NCI-H2029 (cell line): ENCODE measurements around the gene DISC1.
"Not testable (repeated sequence)": the region's sequence is repeated elsewhere in the genome, so short reads cannot be mapped to it uniquely, and the experiment has no call there.

Source experiments
- DNase-seq: peaks from one replicate; lab custom pipeline; 2025; lab: John Stamatoyannopoulos, UW

DISC1 gene

DNA sequence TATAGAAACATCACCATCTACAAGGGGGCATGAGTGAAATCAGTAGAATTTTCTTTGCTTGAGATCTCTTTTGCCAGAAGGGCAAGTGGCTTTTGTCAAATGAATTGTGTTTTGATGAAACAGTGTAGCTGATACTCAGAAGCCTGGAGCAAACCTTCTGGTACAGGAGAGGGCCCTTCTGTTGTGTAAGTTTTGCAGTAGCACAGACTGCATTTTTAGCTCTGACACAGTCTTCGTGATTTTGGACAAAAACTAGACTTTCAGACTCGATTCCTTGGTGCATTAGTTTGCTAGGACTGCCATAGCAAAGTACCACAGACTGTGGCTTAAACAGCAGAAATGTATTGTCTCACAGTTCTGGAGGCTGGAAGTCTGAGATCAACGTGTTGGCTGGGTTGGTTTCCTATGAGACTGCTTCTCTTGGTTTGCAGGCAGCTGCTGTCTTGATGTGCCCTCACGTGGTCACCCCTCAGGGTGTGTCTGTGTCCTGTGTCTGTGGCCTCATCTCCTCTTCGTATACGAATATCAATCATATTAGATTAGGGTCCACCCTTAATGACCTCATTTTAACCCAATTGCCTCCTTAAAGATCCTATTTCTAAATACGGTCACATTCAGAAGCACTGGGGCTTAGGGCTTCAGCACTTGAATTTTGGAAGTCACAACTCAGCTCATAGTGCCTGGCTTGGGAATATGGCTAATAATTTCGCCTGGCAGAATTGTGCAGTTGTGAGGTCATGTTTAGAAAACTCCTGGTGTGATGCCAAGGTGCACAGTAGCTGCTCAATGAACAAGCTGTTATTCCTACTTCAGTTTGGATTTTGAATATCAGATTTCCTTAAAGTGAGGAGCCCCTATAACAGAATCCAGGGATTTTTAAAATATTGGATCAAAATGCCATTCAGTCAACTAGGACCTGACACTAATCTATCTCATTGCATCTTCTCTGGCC lies 21.2 kb upstream of the DISC1 start:
- no peak for DNase-seq

DNA sequence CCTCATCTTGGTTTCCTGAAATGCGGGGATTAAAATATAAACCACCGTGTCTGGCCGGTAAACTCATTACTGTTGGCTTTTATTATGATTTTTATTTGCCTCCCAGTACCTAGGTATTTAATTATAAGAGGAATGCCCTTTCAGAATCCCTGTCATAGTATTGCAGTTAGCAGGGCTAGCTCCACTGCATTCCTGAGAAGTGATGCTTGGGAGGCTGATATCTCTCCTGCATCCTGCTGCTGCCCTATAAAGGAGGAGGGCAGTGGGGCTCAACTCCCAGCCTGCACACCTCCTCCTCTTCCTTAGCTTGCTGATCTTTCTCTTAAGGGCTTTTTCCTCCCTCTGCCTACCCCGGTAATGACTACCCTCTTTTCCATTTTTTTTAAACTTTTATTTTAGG lies 19.9 kb upstream of the DISC1 start:
- DNase-seq = no peak

DNA sequence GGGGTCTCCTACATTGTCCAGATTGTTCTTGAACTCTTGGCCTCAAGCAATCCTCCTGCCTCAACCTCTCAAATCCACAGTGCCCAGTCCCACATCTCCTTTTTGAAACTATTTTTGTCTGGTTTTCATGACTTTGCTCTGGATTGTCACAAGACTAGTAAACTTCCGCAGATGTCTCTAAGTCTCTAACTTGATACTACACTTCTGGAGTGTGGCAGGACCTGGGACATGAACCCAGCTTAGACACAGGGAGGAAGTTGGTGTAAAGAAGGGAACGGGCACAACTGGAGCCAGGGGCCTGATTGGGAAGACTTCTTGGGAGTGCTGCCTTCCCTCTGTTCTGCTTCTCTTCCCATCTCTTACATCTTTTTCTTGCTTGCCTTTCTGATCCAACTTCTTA lies 16.2 kb upstream of the DISC1 start:
- DNase-seq = no peak

DNA sequence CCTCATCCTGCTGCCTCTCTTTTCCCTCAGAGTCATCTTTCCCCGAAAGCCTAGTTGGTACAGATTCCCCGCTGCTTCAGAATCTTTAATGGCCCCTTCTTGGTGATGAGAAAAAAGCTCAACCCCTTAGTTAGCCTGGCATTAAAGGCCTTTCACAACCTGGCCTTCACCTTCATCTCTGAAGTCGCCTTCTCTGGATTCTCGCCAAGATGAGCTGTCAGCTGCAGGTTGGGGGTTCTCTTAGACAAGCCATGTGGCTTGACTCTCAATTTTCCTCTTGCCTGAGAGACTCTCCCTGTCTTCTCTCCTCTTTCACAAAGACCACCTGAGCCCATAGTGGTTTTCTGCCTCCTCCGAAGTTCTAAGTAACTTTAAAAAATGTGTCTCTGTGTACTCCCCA lies 15.5 kb upstream of the DISC1 start:
- DNase-seq = no peak

DNA sequence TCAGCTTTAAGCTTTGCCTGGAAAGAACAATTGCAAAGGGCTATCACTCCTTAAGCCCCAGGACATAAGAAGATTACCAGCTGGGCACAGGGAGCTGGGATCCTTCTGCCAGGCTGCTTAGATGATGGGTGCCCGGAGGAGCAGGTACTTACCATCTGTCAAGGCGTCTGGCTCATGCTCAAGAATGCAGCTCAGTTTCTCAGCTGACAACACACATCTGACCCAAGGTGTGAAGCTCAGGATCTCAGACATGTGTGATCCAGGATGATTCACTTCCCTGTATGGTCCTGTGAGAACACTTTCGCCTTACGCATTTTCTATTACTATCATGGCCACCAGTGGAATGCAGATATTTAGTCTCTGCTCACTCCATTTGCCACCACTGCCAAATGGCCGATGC lies 14.7 kb upstream of the DISC1 start:
- no peak for DNase-seq

DNA sequence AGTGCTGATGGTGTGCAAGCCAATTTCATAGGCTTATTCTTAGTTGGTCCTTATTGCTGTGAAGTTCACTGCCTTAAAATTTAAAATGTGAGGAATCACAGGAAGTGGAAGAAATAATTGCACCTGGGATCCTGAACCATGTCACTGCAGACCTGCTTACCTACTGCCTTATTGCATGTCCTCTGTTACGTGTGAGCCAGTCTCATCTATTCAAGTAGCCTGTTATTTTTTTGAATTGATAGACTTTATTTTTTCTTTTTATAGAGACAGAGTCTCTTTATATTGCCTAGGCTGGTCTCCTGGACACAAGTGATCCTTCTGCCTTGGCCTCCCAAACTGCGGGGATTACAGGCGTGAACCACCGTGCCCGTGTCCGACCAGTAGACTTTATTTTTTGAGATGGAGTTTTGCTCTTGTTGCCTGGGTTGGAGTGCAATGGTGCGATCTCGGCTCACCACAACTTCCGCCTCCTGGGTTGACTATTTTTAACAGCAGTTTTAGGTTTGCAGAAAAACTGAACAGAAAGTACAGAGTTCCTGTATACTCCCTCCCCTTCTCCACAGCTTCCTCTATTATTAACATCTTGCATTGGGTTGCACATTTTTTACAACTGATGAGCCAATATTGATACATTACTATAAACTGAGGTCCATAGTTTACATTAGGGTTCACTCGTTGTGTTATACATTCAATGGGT lies 14.0 kb upstream of the DISC1 start:
- no peak for DNase-seq

DNA sequence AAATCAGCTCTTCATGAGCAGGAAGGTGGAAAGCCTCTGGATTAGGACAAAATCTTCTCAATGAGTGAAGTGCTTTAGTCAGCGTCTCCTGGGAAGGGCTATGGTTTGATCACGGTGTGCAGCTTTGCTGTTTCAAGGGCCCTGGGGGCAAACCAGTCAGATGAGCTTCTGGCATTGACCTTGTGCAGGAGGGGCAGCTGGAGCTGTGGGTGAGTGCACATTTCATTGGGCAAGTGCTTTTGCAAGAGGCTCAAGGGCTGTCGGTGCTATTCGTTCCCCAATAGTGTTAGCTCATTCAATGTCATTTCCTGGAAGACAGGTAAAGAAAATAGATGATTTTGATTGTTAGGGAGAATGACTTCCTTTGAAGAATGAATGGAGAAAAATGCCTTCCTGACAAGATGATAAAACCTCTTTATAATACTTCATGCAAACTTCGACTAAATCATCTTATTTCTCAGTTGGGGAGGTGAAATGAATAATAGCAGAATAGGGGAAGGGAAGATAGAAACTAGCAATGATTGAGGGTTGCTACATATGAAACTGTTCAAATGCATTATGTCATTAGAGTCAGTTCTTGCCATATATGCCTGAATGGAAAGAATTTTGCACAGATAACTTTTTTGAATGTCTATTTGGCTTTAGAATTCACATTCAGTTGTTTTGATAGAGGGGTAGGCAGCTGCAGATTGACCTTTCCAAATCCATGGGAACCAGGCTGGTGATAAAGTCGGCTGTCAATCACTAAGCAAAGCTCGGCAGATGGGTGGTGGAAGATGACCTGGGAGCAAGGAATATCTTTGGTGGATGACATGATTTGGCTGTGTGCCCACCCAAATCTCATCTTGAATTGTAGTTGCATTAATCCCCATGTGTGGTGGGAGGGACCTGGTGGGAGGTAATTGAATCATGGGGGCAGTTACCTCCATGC lies 12.9 kb upstream of the DISC1 start:
- DNase-seq = no peak

DNA sequence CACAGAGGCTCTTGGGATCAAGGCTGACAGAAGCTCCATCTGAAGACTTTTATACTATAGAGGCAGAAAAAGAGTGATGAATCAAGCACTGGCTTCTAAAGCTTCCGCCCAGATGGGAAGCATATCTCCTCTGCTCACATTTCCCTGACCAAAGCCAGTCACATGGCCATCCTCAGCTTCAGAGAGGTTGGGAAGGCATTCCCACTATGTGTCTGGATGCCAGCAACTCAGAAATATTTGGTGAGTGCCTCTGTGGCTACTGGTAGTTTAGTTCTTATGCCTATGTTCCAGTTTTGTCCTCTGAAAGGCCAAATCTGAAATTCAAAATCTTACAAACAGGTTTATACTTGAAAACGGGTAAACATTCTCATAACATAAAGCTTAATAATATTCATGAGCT lies 9.9 kb upstream of the DISC1 start:
- no peak for DNase-seq

DNA sequence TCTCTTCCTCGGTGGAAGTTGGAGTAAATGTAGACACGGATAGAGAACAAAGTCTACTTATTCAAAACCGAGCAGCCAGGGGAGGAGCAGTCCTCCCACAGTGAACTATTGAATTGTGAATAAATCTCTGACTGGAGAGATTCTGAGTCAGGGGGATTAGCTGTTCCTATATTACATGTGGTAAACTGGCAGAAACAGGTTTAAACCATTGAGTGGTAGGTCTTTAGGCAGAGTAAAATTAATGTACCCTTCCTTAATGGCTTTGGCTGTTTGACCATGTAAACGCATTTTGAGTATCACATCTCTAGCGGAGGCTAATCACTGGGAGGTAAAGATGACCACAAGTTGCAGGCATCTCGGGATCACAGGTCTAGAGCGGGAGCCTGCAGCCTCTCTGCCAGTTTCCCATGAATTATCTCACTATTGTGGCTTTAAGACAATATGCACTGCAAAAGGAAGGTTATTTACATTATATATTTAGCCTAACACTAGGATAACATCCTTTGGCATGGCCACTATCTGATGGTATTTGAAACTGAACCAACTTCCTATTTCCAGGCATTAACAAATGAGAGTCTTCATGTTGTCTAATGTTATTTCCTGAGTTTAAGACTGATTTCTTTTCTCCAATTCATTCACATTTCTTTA lies 7.9 kb upstream of the DISC1 start:
- DNase-seq = no peak

DNA sequence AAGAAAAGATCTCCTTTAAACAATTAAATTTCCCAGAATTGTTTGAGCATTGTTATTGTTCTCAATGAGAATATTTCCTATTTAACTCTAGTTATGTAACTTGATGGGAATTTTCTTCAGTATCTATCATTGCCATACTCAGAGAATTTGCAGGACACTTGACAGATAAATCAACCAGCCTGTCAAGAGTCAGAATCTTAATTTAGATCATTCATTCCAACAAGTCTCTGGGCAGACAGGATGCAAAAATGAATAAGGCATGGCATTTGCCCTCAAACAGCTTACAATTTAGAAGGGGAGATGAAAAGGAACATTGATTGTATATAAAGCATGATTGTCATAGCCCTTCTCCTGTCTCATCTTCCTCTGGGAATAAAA lies 7.3 kb upstream of the DISC1 start:
- DNase-seq = no peak

DNA sequence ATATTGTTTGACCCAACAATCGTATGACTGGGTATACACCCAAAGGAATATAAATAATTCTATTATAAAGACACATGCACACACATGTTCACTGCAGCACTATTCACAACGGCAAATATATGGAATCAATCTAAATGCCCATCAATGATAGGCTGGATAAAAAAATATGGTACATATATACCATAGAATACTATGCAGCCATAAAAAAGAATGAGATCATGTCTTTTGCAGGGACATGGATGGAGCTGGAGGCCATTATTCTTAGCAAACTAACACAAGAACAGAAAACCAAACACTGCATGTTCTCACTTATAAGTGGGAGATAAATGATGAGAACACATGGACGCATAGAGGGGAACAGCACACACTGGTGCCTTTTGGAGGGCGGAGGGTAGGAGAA lies 1.5 kb upstream of the DISC1 start:
- not testable (repeated sequence) for DNase-seq

DNA sequence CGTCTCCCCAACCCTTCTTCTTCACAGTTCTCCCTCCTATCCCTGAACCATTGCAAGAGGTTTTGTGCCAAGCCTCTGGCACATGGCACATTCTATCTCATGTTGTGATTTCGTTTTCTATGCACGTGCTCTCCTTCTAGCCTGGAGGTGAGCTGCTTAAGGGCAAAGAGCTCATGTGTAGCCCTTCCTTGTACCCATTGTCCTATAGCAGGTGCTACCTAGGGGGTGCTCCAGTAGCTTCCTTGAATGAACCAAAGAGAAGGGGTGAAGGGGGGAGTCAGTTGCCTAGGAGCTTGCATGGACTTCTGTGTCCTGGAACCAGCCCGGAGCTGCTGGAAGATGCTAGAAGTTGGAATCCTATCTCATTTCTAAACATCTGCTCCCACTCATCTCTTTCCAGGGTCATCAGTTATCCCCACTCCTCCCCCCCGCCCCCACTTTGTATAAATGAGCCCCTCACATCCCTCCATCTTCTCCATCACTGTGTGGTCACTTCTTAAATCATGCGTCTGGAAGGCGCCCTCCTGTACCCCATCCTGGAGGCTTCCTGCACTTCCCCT lies 535 bp upstream of the DISC1 start:
- no peak for DNase-seq

DNA sequence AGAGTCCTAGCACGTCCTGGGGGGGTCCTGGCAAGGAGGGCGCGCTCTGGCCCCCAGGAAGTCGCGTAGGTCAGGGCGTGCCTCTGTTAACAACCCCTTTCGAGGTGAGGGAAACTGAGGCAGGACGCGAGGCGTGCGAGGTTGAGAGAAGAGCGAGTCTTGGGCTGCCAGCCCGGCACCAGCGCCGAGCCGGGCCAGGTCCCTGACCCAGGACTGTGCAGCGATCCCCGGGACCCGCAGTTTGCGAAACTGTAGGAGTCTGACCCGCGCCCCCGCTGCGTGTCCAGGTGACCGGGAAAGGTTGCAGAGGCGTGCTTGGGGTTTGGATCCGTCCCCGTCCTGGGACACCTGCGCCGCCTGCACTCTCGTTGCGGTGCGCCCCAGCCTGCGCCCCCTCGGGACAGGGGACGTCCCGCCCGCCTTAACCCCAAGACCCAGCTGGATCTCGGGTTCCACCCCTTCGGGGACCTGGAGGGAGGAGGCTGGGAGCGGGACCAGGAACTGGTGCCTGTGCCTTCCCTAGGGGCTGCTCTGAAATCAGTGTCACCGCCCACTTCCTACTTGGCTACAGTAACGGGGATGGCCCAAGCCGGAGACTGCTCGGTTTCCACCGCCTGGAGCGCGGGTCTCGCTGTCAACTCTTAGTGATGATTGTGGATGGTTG lies 493 bp downstream of the DISC1 start:
- DNase-seq = no peak

DNA sequence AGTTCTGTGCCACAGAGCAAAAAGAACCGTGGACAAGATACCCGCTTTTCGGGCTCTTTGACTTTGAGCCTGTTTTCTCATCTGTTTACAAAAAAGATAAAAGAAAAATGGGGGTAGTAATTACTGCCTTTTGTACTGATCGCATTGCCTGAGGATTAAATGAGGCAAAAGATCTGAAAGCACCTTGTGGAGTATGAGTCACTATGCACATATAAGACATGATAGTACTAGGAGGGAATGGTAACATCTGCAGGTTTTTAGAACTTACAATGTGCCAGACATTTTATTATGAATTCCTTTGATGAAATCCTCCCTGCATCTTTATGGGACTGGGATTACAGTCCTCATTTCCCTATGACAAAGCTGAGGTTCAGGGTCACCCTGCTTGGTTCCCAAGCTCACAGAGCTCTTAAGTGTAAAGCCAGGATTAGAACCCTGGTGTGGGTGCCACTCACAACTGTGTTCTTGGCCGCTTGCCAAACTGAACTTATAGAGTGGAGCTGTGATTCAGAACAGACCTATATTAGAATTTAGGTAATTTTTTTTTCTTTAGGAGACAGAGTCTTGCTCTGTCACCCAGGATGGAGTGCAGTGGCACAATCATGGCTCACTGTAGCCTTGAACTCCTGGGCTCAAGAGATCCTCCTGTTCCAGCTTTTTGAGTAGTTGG lies 1.8 kb downstream of the DISC1 start:
- DNase-seq = no peak

DNA sequence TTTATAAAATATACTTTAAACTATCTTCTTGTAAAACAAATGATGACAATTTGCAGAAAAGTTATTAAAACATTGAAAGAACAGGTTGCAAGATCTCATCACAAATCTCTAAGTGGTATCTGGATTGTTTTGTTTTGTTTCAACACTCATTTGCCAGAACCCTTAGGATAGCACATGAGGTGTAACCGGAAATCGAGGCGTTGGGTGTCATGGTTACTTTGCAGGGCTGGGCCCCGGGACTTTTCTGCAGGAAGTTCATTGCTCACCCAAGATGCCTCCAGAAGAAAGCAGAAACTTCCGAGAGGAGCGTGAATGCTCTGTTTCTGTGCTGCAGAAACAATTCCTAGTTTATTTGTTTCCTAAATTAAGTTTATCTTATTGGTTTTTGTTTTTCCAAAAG lies 2.5 kb downstream of the DISC1 start:
- DNase-seq = no peak

DNA sequence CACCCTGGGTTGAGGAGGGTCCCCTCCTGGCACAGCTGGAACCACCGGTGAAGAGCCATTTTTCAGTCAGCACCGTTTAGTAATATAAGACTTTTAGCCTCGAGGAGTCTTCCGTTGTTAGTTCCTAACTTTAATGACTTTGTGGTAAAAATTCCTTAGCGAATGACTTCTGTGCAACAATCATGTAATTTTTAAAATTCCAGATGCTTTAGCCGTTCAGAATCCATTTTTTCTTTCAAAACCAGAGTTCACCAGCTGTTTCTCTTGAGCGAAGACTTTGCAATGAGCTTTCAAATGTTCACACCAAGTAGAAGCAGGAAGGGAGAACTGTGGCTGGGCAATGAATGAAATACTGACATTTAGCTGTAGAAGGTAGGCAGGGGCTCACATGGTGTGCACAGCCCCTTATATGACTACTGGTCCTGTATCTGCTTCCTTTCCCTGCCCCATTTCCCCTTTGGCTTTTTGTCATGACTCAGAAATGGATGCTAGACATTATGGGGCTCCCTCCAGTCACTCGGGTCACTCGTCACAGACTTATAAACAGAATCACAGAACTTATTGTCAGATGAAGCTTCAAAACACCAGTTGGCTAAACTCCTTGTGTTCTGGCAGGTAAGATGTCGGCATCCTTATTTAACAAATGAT lies 4.1 kb downstream of the DISC1 start:
- no peak for DNase-seq

DNA sequence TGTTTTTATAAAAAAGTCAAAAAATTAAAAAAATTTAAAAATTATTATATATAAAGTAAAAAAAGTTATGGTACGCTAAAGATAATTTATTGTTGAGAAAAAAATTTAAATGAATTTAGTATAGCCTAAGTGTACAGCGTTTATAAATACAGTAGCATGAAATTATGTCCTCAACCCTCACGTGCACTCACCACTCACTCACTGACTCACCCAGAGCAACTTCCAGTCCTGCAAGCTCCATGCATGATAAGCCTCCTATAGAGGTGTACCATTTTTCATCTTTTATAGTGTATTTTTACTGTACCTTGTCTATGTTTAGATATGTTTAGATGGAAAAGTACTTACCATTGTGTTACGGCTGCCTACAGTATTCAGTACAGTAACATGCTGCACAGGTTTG lies 5.1 kb downstream of the DISC1 start:
- DNase-seq = no peak

DNA sequence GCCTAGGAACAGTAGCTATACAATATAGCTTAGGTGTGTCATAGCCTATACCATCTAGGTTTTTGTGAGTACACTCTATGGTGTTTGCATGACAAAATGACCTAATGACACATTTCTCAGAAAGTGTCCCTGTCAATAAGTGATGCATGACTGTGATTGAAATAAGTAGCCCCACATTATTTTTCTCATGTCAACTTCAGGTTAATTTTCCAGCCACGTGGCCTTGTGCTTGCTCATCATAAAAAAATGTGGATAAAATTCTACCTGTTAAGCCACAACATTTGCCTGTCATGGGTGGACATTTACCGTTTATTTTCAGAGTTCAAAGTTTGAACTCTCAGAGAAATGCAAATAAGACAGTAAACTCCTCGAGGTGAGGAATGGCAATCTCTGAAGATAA lies 5.5 kb downstream of the DISC1 start:
- DNase-seq = no peak

DNA sequence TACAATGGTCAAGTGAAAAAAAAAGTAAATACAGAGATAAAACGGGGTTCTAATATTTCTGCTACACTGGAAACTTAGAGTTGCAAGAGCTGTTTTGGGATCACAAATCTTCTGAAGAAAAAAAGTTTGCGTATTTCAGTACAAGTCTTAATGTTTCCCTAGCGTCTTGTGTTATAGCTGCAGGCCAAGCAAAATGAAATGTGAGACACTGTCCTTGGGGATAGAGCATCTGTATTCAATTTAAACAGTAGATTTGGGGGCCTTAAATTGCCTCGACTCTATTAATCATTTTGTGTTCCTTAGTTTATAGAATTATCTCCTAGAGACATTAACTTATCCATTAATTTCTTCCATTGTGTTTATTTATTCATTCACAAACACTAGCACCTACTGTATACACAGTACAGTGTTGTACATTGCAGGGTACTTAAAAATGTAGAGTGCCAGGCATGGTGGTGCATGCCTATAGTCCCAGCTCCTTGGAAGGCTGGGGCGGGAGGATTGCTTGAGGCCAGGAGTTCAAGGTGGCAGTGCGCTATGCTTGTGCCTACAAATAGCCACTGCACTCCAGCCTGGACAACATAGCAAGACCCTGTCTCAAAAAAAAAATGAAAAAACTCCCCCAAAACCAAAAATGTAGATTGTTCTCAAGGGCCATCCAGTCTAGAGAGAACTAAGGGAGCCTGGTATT lies 7.9 kb downstream of the DISC1 start:
- DNase-seq = no peak
